Ovary (tissue), 9 donors: ENCODE results near the gene CRY2. TPM values are rescaled to one million over a fixed set of nuclear protein-coding genes. Genes with fewer than 3 reads are reported as not detected.
"Not testable (repeated sequence)": the region's sequence is repeated elsewhere in the genome, so short reads cannot be mapped to it uniquely, and the experiment has no call there.

Experiments
- DNase-seq, 5 donors: peaks; one replicate each; pipeline ENCODE4 v3.0.0-alpha.2; 2019 to 2020
- H3K27ac ChIP-seq, 2 donors: fragments of 200-600 bp; one replicate each; pipeline versions ENCODE4 v1.5.1 to v1.8.0; 2019 to 2022
- H3K27me3 ChIP-seq: fragments of 200-600 bp; one replicate; pipeline ENCODE4 v1.8.0; 2022
- H3K36me3 ChIP-seq: fragments of 200-600 bp; sonication (generic); one replicate; pipeline ENCODE4 v1.5.1; 2019
- H3K4me1 ChIP-seq: one replicate; pipeline ENCODE4 v1.8.1; 2013; ENCODE audit warnings: mild to moderate bottlenecking, moderate library complexity; ENCODE audit not compliant: insufficient read depth
- H3K4me3 ChIP-seq: fragments of 200-600 bp; sonication (generic); one replicate; pipeline ENCODE4 v1.5.1; 2017
- H3K9me3 ChIP-seq, 2 donors: fragments of 200-600 bp in 1 of 2; sonication (generic) in 1 of 2; one replicate each; pipeline versions ENCODE4 v1.5.1 to v1.8.1; 2013 to 2019; ENCODE audit warnings: mild to moderate bottlenecking in 1 of 2, moderate library complexity in 1 of 2
- EP300 ChIP-seq: sonication (generic); formaldehyde crosslinking; IDR thresholded peaks from one replicate; pipeline ENCODE4 v1.6.1; 2017; ENCODE audit warnings: antibody characterized with exemption
- POLR2A ChIP-seq: fragments of 450-650 bp; IDR thresholded peaks from one replicate; pipeline ENCODE4 v1.6.1; 2017; ENCODE audit warnings: antibody characterized with exemption, mild to moderate bottlenecking, moderate library complexity
- WGBS, 3 donors: extraction: QIAGEN DNeasy Blood & Tissue Kit in 1 of 3; methylation state at CpG; one replicate each; pipeline versions ENCODE4 v1.1.5 to v1.1.7; 2013 to 2017; 5-methylcytosine and 5-hydroxymethylcytosine counted together
- intact Hi-C, 4 donors: fragments of 100-400 bp; cut with DNase I; formaldehyde crosslinking; loops; one replicate each; pipeline versions ENCODE4 v1.11.0 to v1.15.1; 2022 to 2023
- polyA plus RNA-seq, 2 donors: library from polyadenylated mRNA; stranded (reverse); fragments of 200-250 nt in 1 of 2; fragments of 350-450 nt in 1 of 2; fragmentation: Illumina TruSeq in 1 of 2; extraction: RNeasy Lipid Tissue Mini Kit (QIAGEN cat#74804) in 1 of 2; gene quantifications; one replicate each; pipeline ENCODE4 v1.2.3, GENCODE V29; 2013 to 2014
- total RNA-seq, 7 donors: library from RNA; depleted of rRNA in 2 of 7; stranded (reverse); fragments of >200 nt in 2 of 7; fragmentation: NEBNext Ultra II Directional in 3 of 7; extraction: Animal tissue kit (Norgen Biotek cat#: 25700) in 3 of 7; gene quantifications; one replicate each; pipeline versions ENCODE4 v1.1.0 to v1.2.4, GENCODE V29; 2016 to 2023
- TF ChIP-seq, protein P1 (sequence below), 3 donors: fragments of 450-650 bp in 2 of 3; fragments of 200-600 bp in 1 of 3; IDR thresholded peaks; one replicate each; pipeline versions ENCODE4 v1.5.1 to v1.8.0; 2016 to 2022; ENCODE audit warnings: antibody characterized with exemption in 3 of 3, mild to moderate bottlenecking in 1 of 3
- donor health status: DM: no; HTN: no; CAD: no; lungs with moderate emphysema.
- donor health status: DM: no; HTN: no; CAD: no.
- donor health status: Bipolar disorder and iron deficiency.
- donor health status: DM: yes; HTN: yes; CAD: no.
- donor health status: DM: no; HTN: no; CAD: no.
- donor health status: DM: yes; HTN: yes; CAD: no.

The CRY2 gene
- total and polyA plus RNA-seq, 9 donors, result 37.2 to 94.2 (median 51.9) TPM

DNA sequence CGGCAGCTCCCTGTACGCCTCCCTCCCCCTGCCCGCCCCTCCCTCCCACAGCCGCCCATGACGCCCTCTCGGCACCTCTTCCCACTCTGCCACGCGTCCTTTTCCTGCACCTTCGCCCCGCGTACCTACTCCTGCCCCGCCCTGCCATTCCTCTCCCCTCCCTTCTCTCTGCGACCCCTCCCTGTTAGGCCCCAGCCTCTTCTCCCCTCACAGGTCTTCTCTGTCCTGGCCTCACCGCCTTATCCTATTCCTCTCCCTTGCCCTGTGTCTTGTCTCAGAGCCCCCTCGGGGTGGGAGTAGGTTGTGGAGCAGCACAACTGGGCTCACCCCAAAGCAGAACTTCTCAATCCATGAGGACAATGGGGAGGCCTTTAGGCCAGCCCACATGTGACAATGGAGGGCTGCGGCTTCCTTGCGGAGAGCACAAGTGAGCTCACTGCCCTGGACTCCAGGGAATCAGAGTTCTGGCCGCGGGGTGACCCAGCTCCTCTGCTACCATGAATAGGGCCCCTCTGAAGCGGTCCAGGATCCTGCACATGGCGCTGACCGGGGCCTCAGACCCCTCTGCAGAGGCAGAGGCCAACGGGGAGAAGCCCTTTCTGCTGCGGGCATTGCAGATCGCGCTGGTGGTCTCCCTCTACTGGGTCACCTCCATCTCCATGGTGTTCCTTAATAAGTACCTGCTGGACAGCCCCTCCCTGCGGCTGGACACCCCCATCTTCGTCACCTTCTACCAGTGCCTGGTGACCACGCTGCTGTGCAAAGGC lies 41.8 kb upstream of the CRY2 start:
- peak overlapping the region; percentile 39 to 83 for H3K27ac ChIP-seq
- H3K4me1 ChIP-seq, result peaks cover 11% of the 10 kb centered on the region
- H3K9me3 ChIP-seq, result no peaks in the 10 kb centered on the region
- intact Hi-C loops, result no loop called here
- WGBS, 3 donors, result 9 to 17% (median 12%) methylated on average over 25 to 29 of the region's 29 CpGs
- H3K36me3 ChIP-seq, result no peaks in the 10 kb centered on the region
- DNase-seq, result peak; percentile 31 to 59 (median 50)
- TF ChIP-seq POLR2A, result no peak
- no peak for TF ChIP-seq EP300
- TF ChIP-seq, protein P1, sequence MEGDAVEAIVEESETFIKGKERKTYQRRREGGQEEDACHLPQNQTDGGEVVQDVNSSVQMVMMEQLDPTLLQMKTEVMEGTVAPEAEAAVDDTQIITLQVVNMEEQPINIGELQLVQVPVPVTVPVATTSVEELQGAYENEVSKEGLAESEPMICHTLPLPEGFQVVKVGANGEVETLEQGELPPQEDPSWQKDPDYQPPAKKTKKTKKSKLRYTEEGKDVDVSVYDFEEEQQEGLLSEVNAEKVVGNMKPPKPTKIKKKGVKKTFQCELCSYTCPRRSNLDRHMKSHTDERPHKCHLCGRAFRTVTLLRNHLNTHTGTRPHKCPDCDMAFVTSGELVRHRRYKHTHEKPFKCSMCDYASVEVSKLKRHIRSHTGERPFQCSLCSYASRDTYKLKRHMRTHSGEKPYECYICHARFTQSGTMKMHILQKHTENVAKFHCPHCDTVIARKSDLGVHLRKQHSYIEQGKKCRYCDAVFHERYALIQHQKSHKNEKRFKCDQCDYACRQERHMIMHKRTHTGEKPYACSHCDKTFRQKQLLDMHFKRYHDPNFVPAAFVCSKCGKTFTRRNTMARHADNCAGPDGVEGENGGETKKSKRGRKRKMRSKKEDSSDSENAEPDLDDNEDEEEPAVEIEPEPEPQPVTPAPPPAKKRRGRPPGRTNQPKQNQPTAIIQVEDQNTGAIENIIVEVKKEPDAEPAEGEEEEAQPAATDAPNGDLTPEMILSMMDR (IDR thresholded peaks at IDR 0.05), result no peak
- peak overlapping the region; percentile 70 for H3K4me3 ChIP-seq
- H3K27me3 ChIP-seq, result no peaks in the 10 kb centered on the region

DNA sequence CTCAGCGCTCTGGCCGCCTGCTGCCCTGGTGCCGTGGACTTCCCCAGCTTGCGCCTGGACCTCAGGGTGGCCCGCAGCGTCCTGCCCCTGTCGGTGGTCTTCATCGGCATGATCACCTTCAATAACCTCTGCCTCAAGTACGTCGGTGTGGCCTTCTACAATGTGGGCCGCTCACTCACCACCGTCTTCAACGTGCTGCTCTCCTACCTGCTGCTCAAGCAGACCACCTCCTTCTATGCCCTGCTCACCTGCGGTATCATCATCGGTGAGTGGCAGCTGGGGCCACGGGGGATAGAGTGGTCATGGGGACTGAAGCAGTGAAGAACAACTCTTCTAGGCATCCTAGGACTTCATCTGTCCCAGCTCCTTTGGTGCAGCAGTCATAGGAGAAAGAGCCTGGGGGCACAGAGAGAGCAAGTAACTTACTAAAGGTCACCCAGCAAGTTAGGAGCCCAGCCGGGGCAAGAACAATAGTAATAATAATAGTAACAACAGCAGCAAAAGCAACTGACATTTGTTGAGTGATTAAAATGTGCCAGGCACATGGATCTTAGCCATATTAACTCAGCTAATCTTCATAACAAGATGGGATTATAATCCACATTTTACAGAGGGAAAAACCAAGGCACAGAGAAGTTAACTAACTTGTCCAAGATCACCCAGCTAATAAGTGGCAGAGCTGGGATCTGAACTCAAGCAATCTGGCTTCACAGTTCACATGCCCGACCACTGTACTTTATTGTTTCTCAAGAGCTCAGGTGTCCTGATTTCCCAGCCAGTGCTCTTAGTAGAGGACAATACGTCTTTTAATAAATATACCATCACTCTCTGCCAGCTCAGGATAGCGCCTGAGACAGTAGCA lies 41.0 kb upstream of the CRY2 start:
- Histone ChIP-seq H3K4me3 (peak overlapping the region; percentile 70), H3K4me1 (peaks cover 11% of the 10 kb centered on the region), H3K27me3 (no peaks in the 10 kb centered on the region), H3K9me3 (no peaks in the 10 kb centered on the region), H3K27ac (no peak overlapping the region), H3K36me3 (no peaks in the 10 kb centered on the region)
- DNase-seq, result peak in 1 of 5 donors; percentile 47
- intact Hi-C loops, result no loop called here
- 52 to 72% (median 62%) methylated on average over 20 of the region's 20 CpGs for WGBS, 3 donors
- TF ChIP-seq EP300 (no peak), POLR2A (no peak)
- TF ChIP-seq, protein P1 (IDR thresholded peaks at IDR 0.05), result no peak

DNA sequence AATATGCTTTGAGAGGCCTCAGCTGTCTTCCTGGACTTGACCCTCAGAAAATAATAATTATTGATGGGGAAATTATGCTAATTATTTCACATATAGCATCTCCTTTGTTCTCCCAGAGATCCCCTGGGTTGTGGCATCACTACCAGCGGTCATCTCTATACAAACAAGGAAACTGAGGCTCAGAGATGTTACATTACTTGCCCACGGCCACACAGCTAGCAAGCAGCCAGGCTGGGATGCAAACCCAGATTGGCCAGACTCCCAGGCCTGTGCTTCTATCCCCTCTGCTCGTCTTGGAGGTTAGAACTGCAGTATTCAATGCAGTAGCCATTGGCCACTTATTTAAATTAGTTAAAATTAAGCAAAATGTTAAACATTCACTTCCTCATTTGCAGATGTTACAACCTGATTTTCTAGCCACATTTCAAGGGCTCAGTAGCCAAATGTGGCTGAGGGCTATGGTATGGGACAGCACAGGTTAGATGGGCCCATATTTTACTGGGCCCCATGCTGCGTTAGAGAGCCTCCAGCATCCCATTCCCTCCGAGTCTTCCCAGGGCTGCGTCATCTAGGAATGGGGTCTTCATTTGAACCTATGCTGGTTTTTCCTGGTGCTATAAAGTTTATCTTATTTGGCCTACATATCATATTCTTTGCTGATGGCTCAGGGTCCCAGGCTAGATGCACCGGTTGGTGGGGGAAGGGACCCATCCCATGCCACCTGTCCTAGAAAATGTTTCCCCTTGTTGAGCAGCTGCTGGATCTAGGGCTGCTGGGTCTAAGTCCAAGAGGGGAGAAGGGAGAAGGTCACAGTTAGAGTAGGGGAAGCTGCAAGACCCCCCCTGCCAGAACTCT lies 40.1 kb upstream of the CRY2 start:
- H3K36me3 ChIP-seq, result no peaks in the 10 kb centered on the region
- no peak for DNase-seq
- H3K4me1 ChIP-seq, result peaks cover 11% of the 10 kb centered on the region
- no peak overlapping the region for H3K27ac ChIP-seq
- H3K27me3 ChIP-seq, result no peaks in the 10 kb centered on the region
- no peaks in the 10 kb centered on the region for H3K9me3 ChIP-seq
- TF ChIP-seq, protein P1 (IDR thresholded peaks at IDR 0.05), result no peak
- no peak for TF ChIP-seq EP300
- no peak for TF ChIP-seq POLR2A
- WGBS, 3 donors, result 60 to 66% (median 60%) methylated on average over 7 of the region's 7 CpGs
- H3K4me3 ChIP-seq, result no peak overlapping the region
- intact Hi-C loops, result no loop called here

DNA sequence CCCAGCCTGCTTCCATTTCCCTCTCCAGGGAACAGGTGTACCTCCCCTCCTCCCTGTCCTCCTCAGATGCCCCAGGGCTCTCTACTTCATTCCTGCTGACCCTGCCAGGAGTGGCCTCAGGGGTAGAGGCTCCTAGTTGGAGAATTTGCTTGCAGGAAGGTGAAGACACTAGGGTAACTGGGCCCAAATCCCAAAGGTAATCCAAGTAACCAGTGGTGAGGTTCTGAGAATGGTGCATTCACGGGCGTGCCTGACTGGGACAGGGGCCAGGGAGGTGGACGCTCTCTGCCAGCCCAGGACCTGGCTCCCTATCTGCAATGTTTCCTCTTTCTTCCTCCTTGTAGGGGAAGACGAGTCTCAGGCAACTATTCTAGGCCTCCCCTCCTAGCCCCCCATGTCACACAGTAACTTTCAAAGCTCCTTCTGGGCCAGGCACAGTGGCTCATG lies 39.5 kb upstream of the CRY2 start:
- H3K36me3 ChIP-seq, result no peaks in the 10 kb centered on the region
- no peaks in the 10 kb centered on the region for H3K9me3 ChIP-seq
- peaks cover 11% of the 10 kb centered on the region for H3K4me1 ChIP-seq
- H3K27me3 ChIP-seq, result no peaks in the 10 kb centered on the region
- no peak for DNase-seq
- no peak overlapping the region for H3K4me3 ChIP-seq
- TF ChIP-seq POLR2A (no peak), EP300 (no peak)
- TF ChIP-seq, protein P1 (IDR thresholded peaks at IDR 0.05), result no peak
- intact Hi-C loops, result no loop called here
- H3K27ac ChIP-seq, result no peak overlapping the region
- WGBS, 3 donors, result 77 to 89% (median 87%) methylated on average over 4 of the region's 4 CpGs

DNA sequence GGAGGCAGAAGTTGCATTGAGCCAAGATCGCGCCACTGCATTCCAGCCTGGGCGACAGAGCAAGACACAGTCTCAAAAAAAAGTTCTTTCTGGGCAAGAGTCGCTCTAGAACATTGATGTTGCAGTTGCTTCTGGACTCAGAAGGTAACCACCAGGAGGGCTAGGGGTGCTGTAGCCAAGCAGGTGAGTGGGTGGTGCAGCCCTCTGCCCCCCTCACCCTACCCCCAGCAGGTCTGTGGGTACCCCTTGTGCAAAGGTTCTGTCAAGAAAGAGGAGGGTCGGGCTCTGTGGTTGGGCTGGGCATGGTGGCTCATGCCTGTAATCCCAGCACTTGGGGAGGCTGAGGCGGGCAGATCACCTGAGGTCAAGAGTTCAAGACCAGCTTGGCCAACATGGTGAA lies 38.8 kb upstream of the CRY2 start:
- H3K27me3 ChIP-seq, H3K9me3 ChIP-seq, H3K27ac ChIP-seq, H3K36me3 ChIP-seq, H3K4me3 ChIP-seq, intact Hi-C loops, DNase-seq: not testable (repeated sequence)
- WGBS, 3 donors, result 93 to 96% (median 96%) methylated on average over 6 of the region's 6 CpGs
- H3K4me1 ChIP-seq, result peaks cover 11% of the 10 kb centered on the region
